ENCODE measurements around the gene ZBTB20.
"Not testable (repeated sequence)": the region's sequence is repeated elsewhere in the genome, so short reads cannot be mapped to it uniquely, and the experiment has no call there.

DNA sequence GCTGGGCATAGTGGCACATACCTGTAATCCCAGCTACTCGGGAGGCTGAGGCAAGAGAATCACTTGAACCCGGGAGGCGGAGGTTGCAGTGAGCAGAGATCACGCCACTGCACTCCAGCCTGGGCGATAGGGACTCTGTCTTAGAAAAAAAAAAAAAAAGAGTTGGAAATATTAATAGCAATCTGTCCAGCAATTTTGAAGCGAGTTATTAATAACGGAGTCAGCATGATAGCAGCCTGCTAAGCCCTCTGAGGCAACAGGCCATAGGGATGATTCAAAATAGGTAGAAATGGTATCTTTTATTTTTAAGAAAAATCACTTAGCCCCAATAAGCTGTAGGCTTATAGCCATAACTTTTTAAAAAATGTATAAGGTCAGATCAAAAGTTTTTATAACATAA, 37.0 kb downstream of the ZBTB20 start:
- TF ChIP-seq, protein P1, sequence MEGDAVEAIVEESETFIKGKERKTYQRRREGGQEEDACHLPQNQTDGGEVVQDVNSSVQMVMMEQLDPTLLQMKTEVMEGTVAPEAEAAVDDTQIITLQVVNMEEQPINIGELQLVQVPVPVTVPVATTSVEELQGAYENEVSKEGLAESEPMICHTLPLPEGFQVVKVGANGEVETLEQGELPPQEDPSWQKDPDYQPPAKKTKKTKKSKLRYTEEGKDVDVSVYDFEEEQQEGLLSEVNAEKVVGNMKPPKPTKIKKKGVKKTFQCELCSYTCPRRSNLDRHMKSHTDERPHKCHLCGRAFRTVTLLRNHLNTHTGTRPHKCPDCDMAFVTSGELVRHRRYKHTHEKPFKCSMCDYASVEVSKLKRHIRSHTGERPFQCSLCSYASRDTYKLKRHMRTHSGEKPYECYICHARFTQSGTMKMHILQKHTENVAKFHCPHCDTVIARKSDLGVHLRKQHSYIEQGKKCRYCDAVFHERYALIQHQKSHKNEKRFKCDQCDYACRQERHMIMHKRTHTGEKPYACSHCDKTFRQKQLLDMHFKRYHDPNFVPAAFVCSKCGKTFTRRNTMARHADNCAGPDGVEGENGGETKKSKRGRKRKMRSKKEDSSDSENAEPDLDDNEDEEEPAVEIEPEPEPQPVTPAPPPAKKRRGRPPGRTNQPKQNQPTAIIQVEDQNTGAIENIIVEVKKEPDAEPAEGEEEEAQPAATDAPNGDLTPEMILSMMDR (IDR thresholded peaks at IDR 0.05): not testable (repeated sequence)
- not testable (repeated sequence) for TF ChIP-seq POLR2A (IDR thresholded peaks at IDR 0.05)
